ENCODE measurements around the gene PPP1R3G. TPM values are rescaled to one million over a fixed set of nuclear protein-coding genes. Genes with fewer than 3 reads are reported as not detected.

Gene PPP1R3G
- polyA plus RNA-seq, 1 donor (not counting 4 experiments of a cell fraction or from before 2014, with no cell fraction given) = 0.01 TPM

- Histone ChIP-seq H3K4me3 (ENCODE audit: control insufficient read depth in 2 of 3, extremely low read depth in 1 of 3, insufficient read depth in 2 of 3, low read depth in 1 of 3, low read length in 3 of 3) (no peak overlapping the region), H3K4me2 (ENCODE audit: control insufficient read depth, extremely low read depth, insufficient read depth, low read depth, low read length) (no peak overlapping the region), H3K27me3 (ENCODE audit: control insufficient read depth, extremely low read depth, insufficient read depth, low read length) (no peaks in the 10 kb centered on the region), H3K27ac (ENCODE audit: control insufficient read depth, insufficient read depth, low read length) (no peak overlapping the region), H3K79me2 (ENCODE audit: control insufficient read depth, insufficient read depth, low read length) (no peaks in the 10 kb centered on the region), H3K9ac (ENCODE audit: control insufficient read depth, extremely low read depth, insufficient read depth, low read length) (no peak overlapping the region), H3K9me3 (ENCODE audit: control insufficient read depth, low read depth, low read length) (no peaks in the 10 kb centered on the region), H3K4me1 (ENCODE audit: control insufficient read depth, extremely low read depth, insufficient read depth, low read length) (peaks cover 5% of the 10 kb centered on the region), H3K9me1 (ENCODE audit: control insufficient read depth, extremely low read depth, insufficient read depth, low read length) (no peaks in the 10 kb centered on the region), H2AFZ (ENCODE audit: control insufficient read depth, low read length) (no peak overlapping the region), H4K20me1 (ENCODE audit: control insufficient read depth, extremely low read depth, insufficient read depth, low read length) (no peaks in the 10 kb centered on the region), H3K36me3 (ENCODE audit: control insufficient read depth in 2 of 2, extremely low read depth in 1 of 2, insufficient read depth in 2 of 2, low read length in 2 of 2) (no peaks in the 10 kb centered on the region)
- dilution Hi-C loops (cut with MboI; ENCODE audit: extremely low pct_ligation_motif_present, low sequenced_read_pairs) = no loop called here
- FAIRE-seq = no peak
- DNase-seq (ENCODE audit: low read depth, low spot score) = no peak
- TF ChIP-seq EZH2 (IDR thresholded peaks at IDR 0.05; ENCODE audit: low read length) = no peak
- TF ChIP-seq, protein P1, sequence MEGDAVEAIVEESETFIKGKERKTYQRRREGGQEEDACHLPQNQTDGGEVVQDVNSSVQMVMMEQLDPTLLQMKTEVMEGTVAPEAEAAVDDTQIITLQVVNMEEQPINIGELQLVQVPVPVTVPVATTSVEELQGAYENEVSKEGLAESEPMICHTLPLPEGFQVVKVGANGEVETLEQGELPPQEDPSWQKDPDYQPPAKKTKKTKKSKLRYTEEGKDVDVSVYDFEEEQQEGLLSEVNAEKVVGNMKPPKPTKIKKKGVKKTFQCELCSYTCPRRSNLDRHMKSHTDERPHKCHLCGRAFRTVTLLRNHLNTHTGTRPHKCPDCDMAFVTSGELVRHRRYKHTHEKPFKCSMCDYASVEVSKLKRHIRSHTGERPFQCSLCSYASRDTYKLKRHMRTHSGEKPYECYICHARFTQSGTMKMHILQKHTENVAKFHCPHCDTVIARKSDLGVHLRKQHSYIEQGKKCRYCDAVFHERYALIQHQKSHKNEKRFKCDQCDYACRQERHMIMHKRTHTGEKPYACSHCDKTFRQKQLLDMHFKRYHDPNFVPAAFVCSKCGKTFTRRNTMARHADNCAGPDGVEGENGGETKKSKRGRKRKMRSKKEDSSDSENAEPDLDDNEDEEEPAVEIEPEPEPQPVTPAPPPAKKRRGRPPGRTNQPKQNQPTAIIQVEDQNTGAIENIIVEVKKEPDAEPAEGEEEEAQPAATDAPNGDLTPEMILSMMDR (optimal IDR thresholded peaks at IDR 0.05 in 1 of 3, IDR thresholded peaks at IDR 0.05 in 1 of 3, conservative IDR thresholded peaks at IDR 0.05 in 1 of 3; ENCODE audit: extremely low read depth in 1 of 3, insufficient read depth in 2 of 3, low read length in 3 of 3) = no peak
Observed at GRCh38 chr6:5136851-5137250, 51.7 kb downstream of the PPP1R3G start.

Other genes with a start within 250 kb of the PPP1R3G start
- 9.7 to 12.4 TPM (median 11.7 TPM) in 3 replicates for gene RPP40, start 81.3 kb upstream of the PPP1R3G start, polyA plus RNA-seq
- 37.8 to 41.4 TPM (median 41.1 TPM) in 3 replicates for gene LYRM4, start 175.6 kb downstream of the PPP1R3G start, polyA plus RNA-seq
- 19.0 to 26.7 TPM (median 21.3 TPM) in 3 replicates for gene FARS2, start 176.2 kb downstream of the PPP1R3G start, polyA plus RNA-seq

Data from keratinocyte (primary cell).